HG03521 (cell line): ENCODE data around the gene CAPS.

ENCODE experiments used
- ATAC-seq: cut with Tn5 transposase; IDR thresholded peaks from one replicate; pipeline ENCODE4 v1.9.1; 2021; ENCODE audit warnings: mild to moderate bottlenecking, moderate library complexity; ENCODE audit not compliant: unreplicated experiment

The CAPS gene

DNA sequence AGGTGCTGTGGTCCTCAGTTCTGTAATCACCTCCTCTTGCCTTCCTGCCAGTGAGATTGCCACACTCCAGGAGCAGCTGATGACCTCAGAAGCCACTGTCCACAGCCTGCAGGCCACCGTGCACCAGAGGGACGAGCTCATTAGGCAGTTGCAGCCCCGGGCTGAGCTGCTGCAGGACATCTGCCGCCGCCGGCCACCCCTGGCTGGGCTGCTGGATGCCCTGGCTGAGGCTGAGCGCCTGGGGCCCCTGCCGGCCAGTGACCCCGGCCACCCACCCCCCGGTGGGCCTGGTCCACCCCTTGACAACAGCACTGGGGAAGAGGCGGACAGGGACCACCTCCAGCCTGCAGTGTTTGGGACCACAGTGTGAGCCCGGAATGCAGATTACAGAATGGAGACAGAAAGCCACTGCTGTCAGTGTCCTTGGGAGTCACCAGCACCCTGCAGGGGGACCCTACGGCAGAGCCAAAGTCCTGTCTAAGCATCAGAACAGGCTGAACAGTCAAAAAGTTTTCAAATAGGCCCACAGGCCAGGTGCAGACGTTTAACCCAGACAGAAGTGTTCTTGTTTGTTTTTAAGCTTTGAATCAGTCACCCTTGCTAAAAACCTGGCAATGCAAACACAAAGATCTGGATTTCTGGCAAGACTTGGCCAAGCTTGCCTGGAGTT, 5.1 kb upstream of the CAPS start:
- no peak for ATAC-seq

DNA sequence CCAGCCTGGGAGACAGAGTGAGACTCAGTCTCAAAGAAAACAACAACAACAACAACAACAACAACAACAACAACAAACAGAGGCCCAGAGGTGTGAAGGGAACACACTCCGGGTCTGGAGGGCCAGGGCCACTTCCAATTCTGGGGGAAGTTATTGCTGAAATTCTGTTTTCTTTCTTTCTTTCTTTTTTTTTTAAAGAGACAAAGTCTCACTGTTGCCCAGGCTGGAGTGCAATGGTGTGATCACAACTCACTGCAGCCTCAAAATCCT, 3.5 kb upstream of the CAPS start:
- ATAC-seq: no peak

DNA sequence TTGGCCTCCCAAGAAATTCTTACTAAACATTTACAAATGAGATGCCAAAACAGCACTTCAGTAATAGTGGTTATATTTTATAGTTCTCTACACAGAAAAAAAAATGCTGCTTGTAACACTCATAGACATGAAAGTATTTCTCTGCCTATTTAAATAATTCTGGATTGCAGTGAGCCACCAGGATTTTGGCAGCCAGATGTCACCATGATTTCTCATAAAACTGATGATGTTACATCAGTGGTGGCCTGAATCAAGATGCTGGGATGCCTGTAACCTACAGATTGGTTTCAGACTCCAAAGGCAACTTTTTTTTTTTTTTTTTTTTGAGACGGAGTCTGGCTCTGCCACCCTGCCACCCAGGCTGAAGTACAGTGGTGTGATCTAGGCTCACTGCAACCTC, 2.7 kb upstream of the CAPS start:
- ATAC-seq: no peak

DNA sequence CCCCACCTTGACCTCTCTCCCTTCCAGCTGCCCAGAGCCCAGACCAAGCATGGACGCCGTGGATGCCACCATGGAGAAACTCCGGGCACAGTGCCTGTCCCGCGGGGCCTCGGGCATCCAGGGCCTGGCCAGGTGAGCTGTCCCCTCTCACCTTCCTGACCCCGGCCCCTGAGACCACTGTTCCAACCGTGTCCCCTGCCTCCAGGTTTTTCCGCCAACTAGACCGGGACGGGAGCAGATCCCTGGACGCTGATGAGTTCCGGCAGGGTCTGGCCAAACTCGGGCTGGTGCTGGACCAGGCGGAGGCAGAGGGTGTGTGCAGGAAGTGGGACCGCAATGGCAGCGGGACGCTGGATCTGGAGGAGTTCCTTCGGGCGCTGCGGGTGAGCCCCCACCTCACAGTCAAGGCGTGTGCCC, 312 bp downstream of the CAPS start:
- no peak for ATAC-seq

GRCh38 chr19:5914946-5915781, 1.1 kb downstream of the CAPS start:
- no peak for ATAC-seq

GRCh38 chr19:5915782-5916165, 1.7 kb downstream of the CAPS start:
- ATAC-seq: no peak

- ATAC-seq: no peak
Measured at GRCh38 chr19:5916181-5916708, 2.2 kb downstream of the CAPS start.

DNA sequence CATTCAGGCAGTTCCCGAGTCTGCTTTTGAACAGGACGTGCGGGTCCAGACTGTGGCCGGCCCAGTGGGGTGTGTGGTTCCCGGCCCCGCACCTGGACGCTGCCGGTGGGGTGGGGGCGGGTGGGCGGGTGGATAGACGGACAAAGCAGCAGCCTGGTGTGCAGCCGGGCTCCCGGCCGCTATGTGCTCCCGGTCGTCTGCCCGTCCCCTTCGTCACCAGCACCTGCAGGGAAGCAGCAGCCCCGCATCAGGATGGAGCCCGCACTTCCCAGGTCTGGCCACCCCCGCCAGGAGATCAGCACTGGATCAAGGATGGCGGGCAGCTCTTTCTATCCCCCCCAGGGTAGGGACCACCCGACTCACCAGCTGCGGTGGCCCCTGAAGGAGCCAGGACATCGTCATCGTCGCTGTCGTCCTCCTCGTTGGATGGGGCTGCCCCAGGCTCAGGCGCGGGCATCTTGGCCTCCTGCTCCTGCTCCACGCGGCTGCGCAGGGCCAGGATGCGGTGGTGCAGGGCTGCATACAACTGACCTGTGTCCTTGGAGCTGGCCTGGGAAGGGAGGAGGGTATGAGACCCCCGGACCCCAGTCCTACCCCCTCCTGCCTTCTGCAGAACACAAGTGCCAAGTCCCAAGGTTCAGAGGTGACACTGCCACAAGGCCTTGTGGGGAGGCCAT, 3.5 kb downstream of the CAPS start:
- ATAC-seq: no peak

DNA sequence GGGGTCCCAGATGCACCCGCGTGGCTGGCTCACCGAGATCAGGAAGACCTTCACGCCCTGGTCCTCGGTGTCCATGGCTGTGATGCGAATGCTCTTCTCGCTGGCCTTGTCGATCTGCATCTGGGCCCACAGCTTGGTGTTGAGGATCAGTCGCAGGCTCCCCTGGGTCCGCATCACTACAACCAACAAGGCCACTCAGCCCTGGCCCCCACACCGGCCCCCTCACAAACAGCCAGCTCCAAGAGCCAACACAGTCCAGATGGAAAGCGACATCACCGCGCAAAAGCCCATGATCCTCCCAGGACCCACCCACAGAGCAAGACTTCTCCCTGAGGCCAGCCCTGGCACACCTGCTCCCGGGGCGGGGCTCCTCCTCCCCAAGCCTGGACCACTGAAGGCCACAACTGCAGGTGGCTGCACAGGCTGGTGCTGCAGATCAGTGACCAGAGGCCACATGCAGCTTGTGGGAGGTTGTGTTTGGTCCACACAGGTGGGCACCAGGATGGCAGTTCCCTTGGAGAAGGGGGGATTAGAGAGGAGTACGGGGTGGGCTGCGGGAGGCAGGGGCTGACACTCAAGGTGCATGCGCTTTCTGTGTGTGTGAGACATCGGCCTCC, 4.5 kb downstream of the CAPS start:
- no peak for ATAC-seq

DNA sequence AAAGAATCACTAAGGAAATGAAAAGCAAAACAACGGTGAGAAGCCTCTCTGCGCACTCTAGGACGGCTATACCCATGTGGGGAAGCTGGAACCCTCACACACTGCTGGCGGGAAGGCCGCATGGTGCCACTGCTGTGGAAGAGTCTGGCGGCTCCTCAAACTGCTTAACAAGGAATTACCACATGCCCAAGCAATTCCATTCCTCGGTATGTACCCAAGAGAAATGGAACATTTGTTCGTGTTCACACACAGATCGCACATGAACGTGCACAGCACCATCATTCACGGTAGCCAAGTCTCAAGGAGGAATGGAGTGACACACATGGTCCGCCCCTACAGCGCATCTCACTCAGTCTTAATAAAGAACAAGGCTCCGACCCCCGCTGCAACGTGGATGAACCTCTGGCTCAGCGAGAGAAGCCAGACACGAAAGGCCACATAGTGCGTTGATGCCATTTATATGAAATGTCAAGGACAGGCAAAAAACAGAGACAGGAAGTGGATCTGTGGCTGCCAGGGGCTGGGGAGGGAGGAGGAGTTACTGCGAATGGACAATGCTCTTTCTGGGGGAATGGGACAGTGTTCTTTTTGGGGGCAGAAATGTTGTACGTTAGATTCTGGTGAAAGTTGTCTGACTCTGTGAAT, 7.6 kb downstream of the CAPS start:
- no peak for ATAC-seq

DNA sequence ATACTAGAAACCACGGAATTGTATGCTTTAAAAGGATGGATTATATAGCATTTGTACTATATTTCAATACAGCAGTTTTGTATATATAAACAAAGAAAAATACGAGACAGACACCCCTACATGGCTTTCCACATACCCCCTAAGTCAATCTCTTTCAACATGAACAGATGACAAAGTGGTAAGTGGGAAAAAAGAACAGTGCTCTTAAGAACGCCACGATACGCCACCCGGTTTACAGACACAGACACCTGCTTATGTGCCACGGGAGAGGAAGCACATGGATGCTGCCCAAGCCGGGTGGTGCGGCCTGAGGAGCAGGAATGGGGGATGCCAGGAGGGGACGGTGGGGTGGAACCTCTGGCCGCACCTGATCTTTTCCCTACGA, 8.1 kb downstream of the CAPS start:
- ATAC-seq: no peak

GRCh38 chr19:5923356-5923755, 9.3 kb downstream of the CAPS start:
- no peak for ATAC-seq

- no peak for ATAC-seq
Measured at GRCh38 chr19:5925830-5926427, 11.9 kb downstream of the CAPS start.

- no peak for ATAC-seq
Measured at GRCh38 chr19:5926641-5927440, 12.8 kb downstream of the CAPS start.

DNA sequence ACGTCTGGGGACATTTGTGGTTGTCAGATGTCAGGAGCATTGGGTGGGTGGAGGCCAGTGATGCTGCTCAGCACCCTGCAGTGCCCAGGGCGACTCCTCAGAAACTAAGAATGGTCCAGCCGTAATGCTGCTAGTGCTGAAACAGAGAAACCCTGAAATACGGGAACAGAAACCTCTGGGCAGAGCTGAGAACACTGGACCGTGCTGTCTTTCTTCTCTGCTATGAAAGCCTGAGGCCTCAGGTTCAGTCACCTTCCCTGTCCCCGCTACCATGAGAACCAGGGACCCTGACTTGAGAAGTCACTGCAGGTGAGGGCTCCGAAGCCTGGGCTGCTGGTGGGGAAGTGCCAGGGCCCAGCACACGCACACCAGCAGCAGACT, 13.4 kb downstream of the CAPS start:
- ATAC-seq: no peak

DNA sequence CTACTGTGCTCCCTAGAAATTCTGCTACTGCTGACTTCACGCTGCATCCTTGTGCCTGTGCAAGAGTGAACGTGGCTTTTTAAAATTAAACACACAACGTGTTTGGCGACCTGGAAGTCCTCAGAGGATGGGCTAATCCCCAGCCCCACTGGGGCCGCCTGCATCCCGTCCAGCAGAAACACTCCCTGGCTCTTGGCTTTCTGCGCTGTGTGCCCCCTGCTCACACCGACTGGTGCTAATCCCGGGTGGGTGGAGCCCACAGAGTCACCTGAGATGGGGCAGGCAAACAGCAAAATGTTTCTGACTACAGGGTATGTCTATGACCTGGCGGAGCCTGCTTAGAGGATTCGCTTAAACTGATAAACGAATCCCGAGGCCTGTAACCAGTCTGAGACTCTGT, 15.1 kb downstream of the CAPS start:
- ATAC-seq: no peak

DNA sequence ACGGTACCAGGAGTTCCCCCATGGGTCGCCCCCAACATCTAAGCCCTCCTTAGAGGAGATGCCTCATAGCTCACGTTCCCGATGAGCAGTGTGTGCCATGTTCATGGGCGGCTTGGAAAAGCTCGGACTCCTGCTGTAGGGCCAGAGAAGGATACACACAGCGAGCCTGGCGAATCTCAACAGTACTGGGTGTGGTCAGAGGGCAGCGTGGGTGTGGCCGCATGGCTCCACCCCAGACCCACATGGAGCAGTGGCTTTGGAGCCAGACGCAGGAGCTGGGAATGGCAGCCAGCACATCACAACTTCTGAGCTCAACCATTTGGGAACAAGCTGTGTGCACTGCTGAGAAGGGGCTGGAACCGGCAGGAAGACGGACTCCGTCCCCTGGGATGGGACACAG, 15.6 kb downstream of the CAPS start:
- no peak for ATAC-seq

- no peak for ATAC-seq
Measured at GRCh38 chr19:5931251-5931650, 17.2 kb downstream of the CAPS start.

GRCh38 chr19:5932146-5932545, 18.1 kb downstream of the CAPS start:
- ATAC-seq: no peak
